Head of caudate nucleus (tissue), 42 donors: ENCODE results near the gene VWA3A.
"Not testable (repeated sequence)": the region's sequence is repeated elsewhere in the genome, so short reads cannot be mapped to it uniquely, and the experiment has no call there.

Experiments used
- DNase-seq, 42 donors: peaks; one replicate each; pipeline versions ENCODE4 v3.0.0 to v3.0.0-alpha.2; 2020 to 2021; ENCODE audit warnings: mixed read lengths in 7 of 42
- intact Hi-C: fragments of 100-400 bp; cut with DNase I; formaldehyde crosslinking; loops from one replicate; pipeline ENCODE4 v1.15.0; 2022

VWA3A gene

GRCh38 chr16:22092143-22092933 is at the start of gene VWA3A:
TSS of gene VWA3A (plus strand) at chr16:22092541. CDS start at chr16:22092638, 97 bp downstream.
- peak in 41 of 42 donors; percentile 25 to 85 (median 62) for DNase-seq

GRCh38 chr16:22043882-22044281 is 48.5 kb upstream of the VWA3A start:
- DNase-seq, intact Hi-C loops: not testable (repeated sequence)

More at GRCh38 chr16:22092143-22092933, at the start of gene VWA3A:
- intact Hi-C loops: no loop called here

- intact Hi-C loops, DNase-seq: not testable (repeated sequence)
Measured at GRCh38 chr16:22045888-22046287, 46.5 kb upstream of the VWA3A start.

GRCh38 chr16:22050963-22051362 is 41.4 kb upstream of the VWA3A start:
- DNase-seq: no peak
- intact Hi-C loops: no loop called here

GRCh38 chr16:22052980-22053379 is 39.4 kb upstream of the VWA3A start:
- no peak for DNase-seq
- intact Hi-C loops: no loop called here

GRCh38 chr16:22053921-22054341 is 38.4 kb upstream of the VWA3A start:
- intact Hi-C loops: no loop called here
- no peak for DNase-seq

GRCh38 chr16:22054847-22055590 is 37.3 kb upstream of the VWA3A start:
- intact Hi-C loops: no loop called here
- DNase-seq: no peak

- DNase-seq: no peak
- intact Hi-C loops: no loop called here
Measured at GRCh38 chr16:22055881-22056280, 36.5 kb upstream of the VWA3A start.

GRCh38 chr16:22063888-22064467 is 28.4 kb upstream of the VWA3A start:
- intact Hi-C loops: no loop called here
- DNase-seq: no peak

- intact Hi-C loops: no loop called here
- no peak for DNase-seq
Measured at GRCh38 chr16:22065252-22065651, 27.1 kb upstream of the VWA3A start.

GRCh38 chr16:22070361-22071330 is 21.7 kb upstream of the VWA3A start:
- no peak for DNase-seq
- intact Hi-C loops: no loop called here

- intact Hi-C loops: no loop called here
- peak in 1 of 42 donors; percentile 25 for DNase-seq
Measured at GRCh38 chr16:22071331-22071910, 20.9 kb upstream of the VWA3A start.

- no peak for DNase-seq
- intact Hi-C loops: no loop called here
Measured at GRCh38 chr16:22073350-22073749, 19.0 kb upstream of the VWA3A start.

- DNase-seq: no peak
- intact Hi-C loops: loop anchor here (5.0 kb wide), 1 partner anchor 73 kb away; the partner anchor contains the start of gene PDZD9
Measured at GRCh38 chr16:22075043-22075757, 17.1 kb upstream of the VWA3A start.

- intact Hi-C loops: loop anchor here (5.0 kb wide), 1 partner anchor 73 kb away; the partner anchor contains the start of gene PDZD9
Measured at GRCh38 chr16:22075776-22076175, 16.6 kb upstream of the VWA3A start.

GRCh38 chr16:22077700-22078313 is 14.5 kb upstream of the VWA3A start:
- DNase-seq: peak; percentile 31 to 89 (median 71)
- intact Hi-C loops: loop anchor here (5.0 kb wide), 1 partner anchor 76 kb away; the partner anchor contains the start of gene PDZD9

More at GRCh38 chr16:22075776-22076175, 16.6 kb upstream of the VWA3A start:
- DNase-seq: no peak

GRCh38 chr16:22078656-22079055 is 13.7 kb upstream of the VWA3A start:
- intact Hi-C loops: loop anchor here (5.0 kb wide), 1 partner anchor 76 kb away; the partner anchor contains the start of gene PDZD9
- no peak for DNase-seq
